Mucosa of descending colon (tissue), 3 donors: Measurements from ENCODE around the gene LMTK2. TPM values are rescaled to one million over a fixed set of nuclear protein-coding genes. Genes with fewer than 3 reads are reported as not detected.

ENCODE experiments used
- ATAC-seq: fragments of 200-7000 bp; cut with Tn5 transposase; one replicate; pipeline ENCODE4 v1.9.1; 2020; ENCODE audit warnings: mild to moderate bottlenecking, moderate library complexity
- DNase-seq, 3 donors: peaks; one replicate each; pipeline ENCODE4 v3.0.0-alpha.2; 2020
- H3K36me3 ChIP-seq: fragments of 200-600 bp; one replicate; pipeline ENCODE4 v1.8.0; 2021; ENCODE audit warnings: low read depth, mild to moderate bottlenecking
- H3K4me1 ChIP-seq: fragments of 200-600 bp; one replicate; pipeline ENCODE4 v1.8.0; 2021; ENCODE audit warnings: low read depth, mild to moderate bottlenecking
- H3K4me3 ChIP-seq: fragments of 200-600 bp; one replicate; pipeline ENCODE4 v1.8.0; 2021; ENCODE audit warnings: mild to moderate bottlenecking
- H3K9me3 ChIP-seq: fragments of 200-600 bp; one replicate; pipeline ENCODE4 v1.8.0; 2021; ENCODE audit warnings: mild to moderate bottlenecking
- intact Hi-C, 2 donors: fragments of 100-400 bp; cut with DNase I in 1 of 2; cut with micrococcal nuclease in 1 of 2; formaldehyde crosslinking; loops; one replicate each; pipeline versions ENCODE4 v1.11.0 to v1.11.1; 2022; cut with DNase I, micrococcal nuclease
- total RNA-seq, 3 donors: library from RNA; stranded (reverse); fragmentation: NEBNext Ultra II Directional in 2 of 3; extraction: Animal tissue kit (Norgen Biotek cat#: 25700) in 2 of 3; gene quantifications; one replicate each; pipeline versions ENCODE4 v1.2.1 to v1.2.4, GENCODE V29; 2021 to 2023
- TF ChIP-seq, protein P1 (sequence below): fragments of 200-600 bp; IDR thresholded peaks from one replicate; pipeline ENCODE4 v1.8.0; 2022; ENCODE audit warnings: antibody characterized with exemption, mild to moderate bottlenecking
- donor health status: DM: no; HTN: no; CAD: no; lungs with moderate emphysema.
- donor health status: DM: no; HTN: no; CAD: no.
- donor health status: DM: no; HTN: yes; CAD: no.

The LMTK2 gene
- total RNA-seq, 3 donors from 2014 or later = 48.6 to 70.2 (median 52.9) TPM

DNA sequence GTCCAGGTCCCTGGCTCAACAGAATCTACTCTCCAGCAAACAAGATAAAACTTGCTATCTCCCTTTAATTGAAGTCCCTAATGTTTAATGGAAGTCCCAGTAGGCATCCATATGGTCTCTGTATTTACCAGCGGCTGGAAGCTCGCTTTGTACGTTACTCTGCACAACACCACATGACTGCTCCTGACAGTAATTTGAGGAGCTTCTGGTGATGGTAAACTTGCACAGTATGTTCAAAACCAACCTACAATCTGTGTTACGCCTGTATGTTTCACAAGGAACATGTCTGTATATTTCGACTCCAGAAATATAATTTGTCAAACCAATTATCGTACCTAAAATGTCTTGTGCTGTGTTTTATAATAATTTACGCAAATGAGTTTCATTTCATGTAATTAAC is 149.8 kb downstream of the LMTK2 start:
- intact Hi-C loops = no loop called here
- no peak for DNase-seq
- TF ChIP-seq, protein P1, sequence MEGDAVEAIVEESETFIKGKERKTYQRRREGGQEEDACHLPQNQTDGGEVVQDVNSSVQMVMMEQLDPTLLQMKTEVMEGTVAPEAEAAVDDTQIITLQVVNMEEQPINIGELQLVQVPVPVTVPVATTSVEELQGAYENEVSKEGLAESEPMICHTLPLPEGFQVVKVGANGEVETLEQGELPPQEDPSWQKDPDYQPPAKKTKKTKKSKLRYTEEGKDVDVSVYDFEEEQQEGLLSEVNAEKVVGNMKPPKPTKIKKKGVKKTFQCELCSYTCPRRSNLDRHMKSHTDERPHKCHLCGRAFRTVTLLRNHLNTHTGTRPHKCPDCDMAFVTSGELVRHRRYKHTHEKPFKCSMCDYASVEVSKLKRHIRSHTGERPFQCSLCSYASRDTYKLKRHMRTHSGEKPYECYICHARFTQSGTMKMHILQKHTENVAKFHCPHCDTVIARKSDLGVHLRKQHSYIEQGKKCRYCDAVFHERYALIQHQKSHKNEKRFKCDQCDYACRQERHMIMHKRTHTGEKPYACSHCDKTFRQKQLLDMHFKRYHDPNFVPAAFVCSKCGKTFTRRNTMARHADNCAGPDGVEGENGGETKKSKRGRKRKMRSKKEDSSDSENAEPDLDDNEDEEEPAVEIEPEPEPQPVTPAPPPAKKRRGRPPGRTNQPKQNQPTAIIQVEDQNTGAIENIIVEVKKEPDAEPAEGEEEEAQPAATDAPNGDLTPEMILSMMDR = no peak

DNA sequence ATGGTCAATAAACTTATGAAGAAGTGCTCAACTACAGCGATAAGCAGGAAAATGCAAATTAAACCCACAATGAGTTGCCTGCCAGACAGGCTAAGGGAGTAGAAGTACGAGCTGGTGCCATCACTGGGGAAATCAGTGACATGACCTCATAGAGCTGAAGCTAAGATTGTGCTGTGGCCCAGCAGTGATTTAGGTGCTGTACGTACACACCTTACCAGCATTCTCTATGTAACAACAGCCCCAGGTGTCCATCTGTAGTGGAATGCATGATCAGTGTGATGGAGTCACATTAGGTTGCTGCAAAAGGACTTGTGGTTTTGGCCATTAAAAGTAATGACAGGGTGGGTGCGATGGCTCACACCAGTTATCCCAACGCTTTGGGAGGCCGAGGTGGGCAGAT is 151.0 kb downstream of the LMTK2 start:
- TF ChIP-seq, protein P1 = no peak
- H3K4me1 ChIP-seq = peaks cover 8% of the 10 kb centered on the region
- intact Hi-C loops = no loop called here

More for the DNA sequence above, 149.8 kb downstream of the LMTK2 start:
- Histone ChIP-seq H3K9me3 (no peaks in the 10 kb centered on the region), H3K4me1 (peaks cover 11% of the 10 kb centered on the region), H3K4me3 (no peak overlapping the region), H3K36me3 (no peaks in the 10 kb centered on the region)
- no peak for ATAC-seq

More for the DNA sequence above, 151.0 kb downstream of the LMTK2 start:
- no peaks in the 10 kb centered on the region for H3K9me3 ChIP-seq
- H3K4me3 ChIP-seq = no peak overlapping the region
- DNase-seq (no peak), ATAC-seq (no peak)
- H3K36me3 ChIP-seq = no peaks in the 10 kb centered on the region

Other genes with a start within 250 kb of the LMTK2 start
- 10 to 100 TPM; 12.4 to 19.1 (median 17.5) TPM for gene ASNS, start 234.5 kb upstream of the LMTK2 start, total RNA-seq
- gene OCM2, start 116.7 kb upstream of the LMTK2 start, total RNA-seq = not detected
- gene BHLHA15, start 104.6 kb downstream of the LMTK2 start, total RNA-seq = 1 to 10 TPM in 2 of 3 donors, not detected in 1; 1.3 to 2.8 TPM
- 10 to 100 TPM; 37.0 to 50.5 (median 45.5) TPM for gene TECPR1, start 145.4 kb downstream of the LMTK2 start, total RNA-seq
- gene BRI3, start 174.8 kb downstream of the LMTK2 start, total RNA-seq = 100 to 1,000 TPM; 186 to 205 (median 202) TPM